ENCODE data around the gene GALT. TPM values are rescaled to one million over a fixed set of nuclear protein-coding genes. Genes with fewer than 3 reads are reported as not detected.
A peak's percentile ranks its signal among the peaks of the same experiment; 100 is the strongest.

The GALT gene
- polyA plus RNA-seq, 1 experiment: 41.5 TPM

GRCh38 chr9:34647084-34647403 lies 569 bp downstream of the GALT start:
- no peaks in the 10 kb centered on the region; the same call in 1 of the 2 replicates for H3K27me3 ChIP-seq (ENCODE audit: control insufficient read depth, insufficient read depth, low read length)
- CTCF ChIA-PET: interaction anchor here (0.5 to 8.1 kb wide), 14 partner anchors 9 to 1571 kb away, joined by 3 to 87 read pairs (median 4); partner anchors contain the start of genes DCTN3, SIGMAR1 and SMU1
- H3K36me3 ChIP-seq (ENCODE audit: control insufficient read depth, insufficient read depth, low read length): peaks cover 11% of the 10 kb centered on the region
- no peak for TF ChIP-seq CTCF (IDR thresholded peaks at IDR 0.05; ENCODE audit: insufficient read depth, low read depth, low read length)
- peak overlapping the region; percentile 66 for H3K4me3 ChIP-seq (ENCODE audit: low read depth, low read length)
- POLR2A ChIA-PET: interaction anchor here (1.5 kb wide), 1 partner anchor 9 kb away, joined by 5 read pairs; the partner anchor contains the start of gene SIGMAR1
- no peak for DNase-seq (ENCODE audit: low read depth)

DNA sequence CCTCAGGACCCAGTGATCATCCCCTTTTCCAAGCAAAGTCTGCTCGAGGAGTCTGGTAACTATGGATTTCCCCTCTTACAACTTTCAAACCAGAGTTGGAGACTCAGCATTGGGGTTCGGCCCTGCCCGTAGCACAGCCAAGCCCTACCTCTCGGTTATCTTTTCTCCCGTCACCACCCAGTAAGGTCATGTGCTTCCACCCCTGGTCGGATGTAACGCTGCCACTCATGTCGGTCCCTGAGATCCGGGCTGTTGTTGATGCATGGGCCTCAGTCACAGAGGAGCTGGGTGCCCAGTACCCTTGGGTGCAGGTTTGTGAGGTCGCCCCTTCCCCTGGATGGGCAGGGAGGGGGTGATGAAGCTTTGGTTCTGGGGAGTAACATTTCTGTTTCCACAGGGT lies 1.2 kb downstream of the GALT start:
- Histone ChIP-seq H3K36me3 (ENCODE audit: control insufficient read depth, insufficient read depth, low read length) (peaks cover 11% of the 10 kb centered on the region), H3K27me3 (ENCODE audit: control insufficient read depth, insufficient read depth, low read length) (no peaks in the 10 kb centered on the region; the same call in 1 of the 2 replicates), H3K4me3 (ENCODE audit: low read depth, low read length) (peak overlapping the region; percentile 66)
- ChIA-PET POLR2A (no interaction called here), CTCF (interaction anchor here (1.3 to 8.1 kb wide), 7 partner anchors 9 to 56 kb away, joined by 3 to 87 read pairs (median 4); partner anchors contain the start of gene SIGMAR1)
- no peak for DNase-seq (ENCODE audit: low read depth)
- TF ChIP-seq CTCF (IDR thresholded peaks at IDR 0.05; ENCODE audit: insufficient read depth, low read depth, low read length): no peak

DNA sequence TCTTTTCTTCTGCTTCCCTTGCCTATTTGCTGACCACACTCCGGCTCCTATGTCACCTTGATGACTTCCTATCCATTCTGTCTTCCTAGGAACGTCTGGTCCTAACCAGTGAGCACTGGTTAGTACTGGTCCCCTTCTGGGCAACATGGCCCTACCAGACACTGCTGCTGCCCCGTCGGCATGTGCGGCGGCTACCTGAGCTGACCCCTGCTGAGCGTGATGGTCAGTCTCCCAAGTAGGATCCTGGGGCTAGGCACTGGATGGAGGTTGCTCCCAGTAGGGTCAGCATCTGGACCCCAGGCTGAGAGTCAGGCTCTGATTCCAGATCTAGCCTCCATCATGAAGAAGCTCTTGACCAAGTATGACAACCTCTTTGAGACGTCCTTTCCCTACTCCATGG lies 2.2 kb downstream of the GALT start:
- no peak for DNase-seq (ENCODE audit: low read depth)
- Histone ChIP-seq H3K36me3 (ENCODE audit: control insufficient read depth, insufficient read depth, low read length) (peaks cover 11% of the 10 kb centered on the region), H3K4me3 (ENCODE audit: low read depth, low read length) (no peak overlapping the region), H3K27me3 (ENCODE audit: control insufficient read depth, insufficient read depth, low read length) (no peaks in the 10 kb centered on the region; the same call in 1 of the 2 replicates)
- CTCF ChIA-PET: interaction anchor here (1.3 to 8.1 kb wide), 3 partner anchors 13 to 54 kb away, joined by 3 to 87 read pairs (median 4); partner anchors contain the start of gene SIGMAR1
- TF ChIP-seq CTCF (IDR thresholded peaks at IDR 0.05; ENCODE audit: insufficient read depth, low read depth, low read length): no peak
- POLR2A ChIA-PET: no interaction called here

GRCh38 chr9:34650816-34651215 lies 4.3 kb downstream of the GALT start:
- no peak for TF ChIP-seq CTCF (IDR thresholded peaks at IDR 0.05; ENCODE audit: insufficient read depth, low read depth, low read length)
- POLR2A ChIA-PET: no interaction called here
- Histone ChIP-seq H3K36me3 (ENCODE audit: control insufficient read depth, insufficient read depth, low read length) (peaks cover 11% of the 10 kb centered on the region), H3K27me3 (ENCODE audit: control insufficient read depth, insufficient read depth, low read length) (no peaks in the 10 kb centered on the region), H3K4me3 (ENCODE audit: low read depth, low read length) (no peak overlapping the region)
- no peak for DNase-seq (ENCODE audit: low read depth)
- CTCF ChIA-PET: interaction anchor here (1.1 to 3.7 kb wide), 3 partner anchors 13 to 37 kb away, joined by 3 to 14 read pairs (median 11); no protein-coding TSS in a partner anchor

GRCh38 chr9:34651321-34651720 lies 4.8 kb downstream of the GALT start:
- Histone ChIP-seq H3K4me3 (ENCODE audit: low read depth, low read length) (peak overlapping the region; percentile 47), H3K27me3 (ENCODE audit: control insufficient read depth, insufficient read depth, low read length) (no peaks in the 10 kb centered on the region), H3K36me3 (ENCODE audit: control insufficient read depth, insufficient read depth, low read length) (peaks cover 11% of the 10 kb centered on the region)
- DNase-seq (ENCODE audit: low read depth): no peak
- no peak for TF ChIP-seq CTCF (IDR thresholded peaks at IDR 0.05; ENCODE audit: insufficient read depth, low read depth, low read length)
- CTCF ChIA-PET: interaction anchor here (1.1 to 3.7 kb wide), 3 partner anchors 13 to 38 kb away, joined by 3 to 14 read pairs (median 11); no protein-coding TSS in a partner anchor
- POLR2A ChIA-PET: no interaction called here

Measured in BJ (cell line).